Sigmoid colon (tissue), 7 donors: ENCODE measurements around the gene CPE. TPM values are rescaled to one million over a fixed set of nuclear protein-coding genes. Genes with fewer than 3 reads are reported as not detected.

ENCODE experiments used
- DNase-seq: peaks from one replicate; pipeline ENCODE4 v3.0.0-alpha.2; 2019
- H3K27ac ChIP-seq, 4 donors: fragments of 200-600 bp; sonication (generic); one replicate each; pipeline ENCODE4 v1.5.1; 2016 to 2019; ENCODE audit warnings: mild to moderate bottlenecking in 1 of 4
- H3K27me3 ChIP-seq, 3 donors: fragments of 200-600 bp; sonication (generic); one replicate each; pipeline ENCODE4 v1.5.1; 2019; ENCODE audit warnings: mild to moderate bottlenecking in 1 of 3
- H3K36me3 ChIP-seq, 4 donors: fragments of 200-600 bp; sonication (generic); one replicate each; pipeline ENCODE4 v1.5.1; 2016 to 2019
- H3K4me1 ChIP-seq, 4 donors: fragments of 200-600 bp; sonication (generic); one replicate each; pipeline ENCODE4 v1.5.1; 2017 to 2019
- H3K4me3 ChIP-seq, 4 donors: fragments of 200-600 bp; sonication (generic); one replicate each; pipeline ENCODE4 v1.5.1; 2017 to 2019; ENCODE audit warnings: mild to moderate bottlenecking in 2 of 4, moderate library complexity in 1 of 4
- H3K9me3 ChIP-seq, 4 donors: fragments of 200-600 bp in 3 of 4; sonication (generic) in 3 of 4; one replicate each; pipeline versions ENCODE4 v1.5.1 to v1.6.1; 2013 to 2019
- EP300 ChIP-seq, 4 donors: sonication (generic); formaldehyde crosslinking; IDR thresholded peaks; one replicate each; pipeline ENCODE4 v1.6.1; 2017; ENCODE audit warnings: antibody characterized with exemption in 4 of 4
- POLR2A ChIP-seq, 2 donors: fragments of 450-650 bp; IDR thresholded peaks; one replicate each; pipeline ENCODE4 v1.6.1; 2016; ENCODE audit warnings: antibody characterized with exemption in 2 of 2, mild to moderate bottlenecking in 2 of 2, moderate library complexity in 2 of 2
- POLR2AphosphoS5 ChIP-seq, 4 donors: sonication (generic); formaldehyde crosslinking; IDR thresholded peaks; one replicate each; pipeline ENCODE4 v1.6.1; 2017; ENCODE audit warnings: antibody characterized with exemption in 4 of 4
- WGBS, 2 donors: extraction: QIAGEN DNeasy Blood & Tissue Kit; methylation state at CpG; one replicate each; pipeline ENCODE4 v1.1.7; 2013; 5-methylcytosine and 5-hydroxymethylcytosine counted together
- intact Hi-C: fragments of 100-400 bp; cut with DNase I; formaldehyde crosslinking; loops from one replicate; pipeline ENCODE4 v1.15.1; 2023
- polyA plus RNA-seq, 3 donors: library from polyadenylated mRNA; stranded (reverse); fragments of 200-250 nt; gene quantifications; one replicate each; pipeline ENCODE4 v1.2.3, GENCODE V29; 2013
- total RNA-seq, 4 donors: library from RNA; depleted of rRNA; stranded (reverse); fragments of >200 nt; gene quantifications; one replicate each; pipeline ENCODE4 v1.1.0, GENCODE V29; 2016
- TF ChIP-seq, protein P1 (sequence below), 4 experiments: fragments of 450-650 bp in 3 of 4; fragments of 200-600 bp in 1 of 4; IDR thresholded peaks; one replicate each; pipeline ENCODE4 v1.5.1; 2016 to 2019; ENCODE audit warnings: antibody characterized with exemption in 4 of 4, mild to moderate bottlenecking in 3 of 4, moderate library complexity in 2 of 4
- donor health status: healthy with polysubstance abuse.
- donor health status: Bipolar disorder and iron deficiency.
- donor health status: healthy.

The CPE gene
- total and polyA plus RNA-seq, 7 donors = 5.4 to 64.5 (median 31.8) TPM

DNA sequence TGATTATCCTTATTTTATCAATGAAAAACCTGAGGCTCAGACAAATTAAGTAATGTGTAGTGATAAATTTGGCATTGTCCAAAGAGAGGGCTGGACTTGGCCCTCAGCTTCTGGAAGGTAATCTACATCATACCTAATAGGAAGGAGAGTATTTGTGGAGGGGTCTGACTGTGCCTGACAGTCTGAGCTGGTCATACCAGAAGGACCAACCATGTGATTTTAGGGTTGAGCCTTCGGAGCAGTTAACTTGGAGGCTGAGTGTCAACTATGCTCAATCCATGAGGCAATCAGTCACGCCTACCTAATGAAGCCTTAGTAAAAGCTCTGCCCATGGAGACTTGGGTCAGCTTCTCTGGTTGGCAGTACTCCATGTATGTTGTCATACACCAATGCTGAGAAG, 136.4 kb downstream of the CPE start:
- TF ChIP-seq POLR2A (IDR thresholded peaks at IDR 0.05) (no peak), POLR2AphosphoS5 (IDR thresholded peaks at IDR 0.05) (no peak), EP300 (IDR thresholded peaks at IDR 0.05) (no peak)
- TF ChIP-seq, protein P1, sequence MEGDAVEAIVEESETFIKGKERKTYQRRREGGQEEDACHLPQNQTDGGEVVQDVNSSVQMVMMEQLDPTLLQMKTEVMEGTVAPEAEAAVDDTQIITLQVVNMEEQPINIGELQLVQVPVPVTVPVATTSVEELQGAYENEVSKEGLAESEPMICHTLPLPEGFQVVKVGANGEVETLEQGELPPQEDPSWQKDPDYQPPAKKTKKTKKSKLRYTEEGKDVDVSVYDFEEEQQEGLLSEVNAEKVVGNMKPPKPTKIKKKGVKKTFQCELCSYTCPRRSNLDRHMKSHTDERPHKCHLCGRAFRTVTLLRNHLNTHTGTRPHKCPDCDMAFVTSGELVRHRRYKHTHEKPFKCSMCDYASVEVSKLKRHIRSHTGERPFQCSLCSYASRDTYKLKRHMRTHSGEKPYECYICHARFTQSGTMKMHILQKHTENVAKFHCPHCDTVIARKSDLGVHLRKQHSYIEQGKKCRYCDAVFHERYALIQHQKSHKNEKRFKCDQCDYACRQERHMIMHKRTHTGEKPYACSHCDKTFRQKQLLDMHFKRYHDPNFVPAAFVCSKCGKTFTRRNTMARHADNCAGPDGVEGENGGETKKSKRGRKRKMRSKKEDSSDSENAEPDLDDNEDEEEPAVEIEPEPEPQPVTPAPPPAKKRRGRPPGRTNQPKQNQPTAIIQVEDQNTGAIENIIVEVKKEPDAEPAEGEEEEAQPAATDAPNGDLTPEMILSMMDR (IDR thresholded peaks at IDR 0.05) = no peak
- intact Hi-C loops = no loop called here
- H3K27me3 ChIP-seq = no peaks in the 10 kb centered on the region
- no peaks in the 10 kb centered on the region for H3K36me3 ChIP-seq
- no peak for DNase-seq
- peaks cover 0 to 35% (median 28%) of the 10 kb centered on the region in 4 donors for H3K4me1 ChIP-seq
- H3K27ac ChIP-seq = no peak overlapping the region
- H3K4me3 ChIP-seq = no peak overlapping the region
- WGBS, 2 donors = 85 to 90% methylated on average over 2 of the region's 2 CpGs
- H3K9me3 ChIP-seq = no peaks in the 10 kb centered on the region

DNA sequence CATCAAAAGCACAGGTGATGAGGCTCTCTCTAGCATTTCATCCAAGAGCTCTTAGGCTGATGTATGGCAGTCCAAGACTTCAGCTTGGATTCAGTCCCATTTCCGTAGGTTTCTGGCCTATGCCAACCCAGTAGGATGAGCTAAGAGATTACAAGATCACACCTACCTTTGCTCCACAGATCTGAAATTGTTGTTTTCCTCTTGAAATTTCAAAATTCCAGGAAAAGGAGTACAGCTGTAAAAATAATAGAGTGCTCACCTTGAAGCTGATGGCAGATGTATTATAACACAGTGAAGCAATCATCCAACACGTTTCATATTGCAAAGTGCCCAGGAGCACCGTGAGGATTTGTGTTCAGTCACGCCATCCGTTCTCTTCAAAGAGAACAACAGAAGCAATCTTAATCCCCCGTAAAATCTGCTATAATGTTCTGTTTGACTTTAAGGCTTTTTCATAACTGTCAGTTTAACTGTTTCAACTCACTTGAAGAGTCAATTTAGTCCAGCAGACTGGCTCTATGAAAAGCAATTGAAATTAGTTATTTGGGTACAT, 137.5 kb downstream of the CPE start:
- WGBS, 2 donors = 58 to 74% methylated on average over 6 of the region's 6 CpGs

DNA sequence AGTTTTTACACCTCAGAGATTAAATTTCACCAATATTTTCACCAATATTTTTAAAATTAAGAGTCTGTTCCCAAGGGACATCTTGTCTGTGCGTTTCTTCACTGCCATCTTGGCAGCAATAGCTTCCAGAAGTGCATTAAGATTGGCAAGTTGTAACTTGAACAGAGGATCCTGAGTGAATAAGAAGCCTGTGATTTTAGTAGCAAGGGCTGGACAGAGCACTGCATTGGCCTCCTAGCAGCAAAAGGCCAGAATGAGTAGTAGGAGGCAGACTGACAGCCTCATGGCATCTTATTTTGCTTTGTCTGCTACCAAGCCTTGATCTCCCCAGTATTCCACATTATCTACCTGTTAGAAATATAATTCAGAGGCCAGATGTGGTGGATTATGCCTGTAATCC, 138.4 kb downstream of the CPE start:
- no peaks in the 10 kb centered on the region for H3K36me3 ChIP-seq
- H3K4me3 ChIP-seq = no peak overlapping the region
- TF ChIP-seq EP300 (IDR thresholded peaks at IDR 0.05) (no peak), POLR2AphosphoS5 (IDR thresholded peaks at IDR 0.05) (no peak), POLR2A (IDR thresholded peaks at IDR 0.05) (no peak)
- TF ChIP-seq, protein P1 (IDR thresholded peaks at IDR 0.05) = no peak
- whole genome bisulfite sequencing, 2 donors = 78 to 88% methylated on average over 1 of the region's 1 CpG
- DNase-seq = no peak
- H3K9me3 ChIP-seq = no peaks in the 10 kb centered on the region
- intact Hi-C loops = no loop called here
- H3K27ac ChIP-seq = no peak overlapping the region
- H3K27me3 ChIP-seq = no peaks in the 10 kb centered on the region
- peaks cover 0 to 26% (median 19%) of the 10 kb centered on the region in 4 donors for H3K4me1 ChIP-seq

More for the DNA sequence above, 137.5 kb downstream of the CPE start:
- Histone ChIP-seq H3K27ac (no peak overlapping the region), H3K4me1 (peaks cover 0 to 29% (median 23%) of the 10 kb centered on the region in 4 donors), H3K4me3 (no peak overlapping the region), H3K27me3 (no peaks in the 10 kb centered on the region), H3K9me3 (no peaks in the 10 kb centered on the region), H3K36me3 (no peaks in the 10 kb centered on the region)
- TF ChIP-seq POLR2AphosphoS5 (IDR thresholded peaks at IDR 0.05) = no peak
- TF ChIP-seq, protein P1 (IDR thresholded peaks at IDR 0.05) = no peak
- no peak for TF ChIP-seq EP300 (IDR thresholded peaks at IDR 0.05)
- no peak for TF ChIP-seq POLR2A (IDR thresholded peaks at IDR 0.05)
- no peak for DNase-seq
- intact Hi-C loops = no loop called here

DNA sequence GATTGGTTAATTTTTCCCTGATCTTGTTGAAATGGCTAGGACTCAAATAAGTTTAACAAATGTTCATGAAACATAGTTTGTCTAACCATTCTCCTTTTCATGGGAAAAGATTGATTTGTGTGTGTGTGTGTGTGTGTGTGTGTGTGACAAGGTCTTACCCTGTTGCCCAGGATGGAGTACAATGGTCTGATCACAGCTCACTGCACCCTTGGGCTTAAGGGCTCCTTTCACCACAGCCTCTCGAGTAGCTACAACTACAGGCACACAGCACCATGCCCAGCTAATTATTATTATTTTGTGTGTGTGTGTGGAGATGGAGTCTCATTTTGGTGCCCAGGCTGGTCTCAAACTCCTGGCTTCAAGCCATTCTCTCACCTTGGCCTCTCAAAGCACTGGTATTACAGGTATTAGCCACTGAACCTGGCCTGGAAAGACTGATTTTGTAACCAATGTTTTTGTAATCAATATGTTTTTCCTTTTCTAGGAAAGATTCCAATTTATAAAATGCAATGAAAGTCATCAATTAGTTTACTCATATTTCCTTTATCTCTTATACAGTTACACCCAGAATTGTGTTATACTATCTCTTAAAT, 139.3 kb downstream of the CPE start:
- TF ChIP-seq, protein P1 (IDR thresholded peaks at IDR 0.05) = no peak
- TF ChIP-seq EP300 (IDR thresholded peaks at IDR 0.05) (no peak), POLR2A (IDR thresholded peaks at IDR 0.05) (no peak), POLR2AphosphoS5 (IDR thresholded peaks at IDR 0.05) (no peak)
- no peak for DNase-seq
- intact Hi-C loops = no loop called here

More for the DNA sequence above, 139.3 kb downstream of the CPE start:
- Histone ChIP-seq H3K27ac (no peak overlapping the region), H3K4me3 (no peak overlapping the region), H3K36me3 (no peaks in the 10 kb centered on the region), H3K9me3 (no peaks in the 10 kb centered on the region), H3K4me1 (peaks cover 0 to 17% (median 11%) of the 10 kb centered on the region in 4 donors), H3K27me3 (no peaks in the 10 kb centered on the region)
- WGBS, 2 donors = 68 to 90% methylated on average over 1 of the region's 1 CpG
